ENCODE data around the gene PKN2.
A peak's percentile ranks its signal among the peaks of the same experiment; 100 is the strongest.

PKN2 gene

DNA sequence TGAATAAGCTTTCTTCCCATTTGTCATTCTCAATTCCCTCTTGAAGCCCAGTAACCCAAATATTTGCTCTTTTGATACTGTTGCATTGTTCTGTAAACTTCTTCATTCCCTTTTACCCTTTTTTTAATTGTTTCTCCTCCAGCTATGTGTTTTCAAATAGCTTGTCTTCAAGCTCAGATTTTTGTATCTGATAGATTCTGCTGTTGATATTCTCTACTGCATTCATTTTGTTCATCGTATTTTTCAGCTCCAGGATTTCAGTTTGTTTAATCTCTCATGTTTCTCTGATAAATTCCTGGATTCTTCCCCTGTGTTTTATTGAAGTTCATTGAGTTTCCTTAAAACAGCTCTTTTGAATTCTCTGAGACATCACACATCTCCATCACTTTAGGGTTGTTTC, 51.8 kb downstream of the PKN2 start:
- DNase-seq (ENCODE audit: low spot score): no peak

GRCh38 chr1:88736633-88737248, 52.7 kb downstream of the PKN2 start:
- DNase-seq (ENCODE audit: low spot score): peak; percentile 14

DNA sequence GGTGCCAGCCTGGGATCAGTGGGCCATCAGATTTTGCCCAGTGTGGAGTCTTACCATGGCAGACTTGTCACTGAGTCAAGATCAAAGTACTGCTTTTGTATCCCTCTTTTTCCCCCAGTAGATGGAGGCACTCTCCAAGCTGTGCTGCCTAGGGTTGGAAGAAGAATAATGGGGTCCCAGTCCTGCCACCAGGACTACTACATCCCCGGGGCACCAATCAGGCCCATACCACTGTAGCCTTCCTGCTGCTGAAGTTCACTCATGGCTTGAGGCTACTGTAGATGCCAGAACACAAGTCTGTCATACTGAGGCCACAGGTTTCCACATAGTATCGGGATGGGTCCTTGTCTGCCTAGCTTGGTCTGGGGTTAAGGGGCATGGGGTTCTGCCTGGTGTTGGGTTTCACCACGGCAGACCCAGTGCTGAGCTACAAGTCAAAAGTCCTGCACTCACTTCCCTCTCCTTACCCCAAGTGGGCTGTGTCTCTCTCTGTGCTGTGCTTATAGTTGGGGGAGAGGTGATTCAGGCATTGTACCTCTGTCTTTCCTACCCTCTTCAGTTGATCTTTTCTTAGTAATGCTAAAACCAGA, 53.4 kb downstream of the PKN2 start:
- DNase-seq (ENCODE audit: low spot score): no peak

DNA sequence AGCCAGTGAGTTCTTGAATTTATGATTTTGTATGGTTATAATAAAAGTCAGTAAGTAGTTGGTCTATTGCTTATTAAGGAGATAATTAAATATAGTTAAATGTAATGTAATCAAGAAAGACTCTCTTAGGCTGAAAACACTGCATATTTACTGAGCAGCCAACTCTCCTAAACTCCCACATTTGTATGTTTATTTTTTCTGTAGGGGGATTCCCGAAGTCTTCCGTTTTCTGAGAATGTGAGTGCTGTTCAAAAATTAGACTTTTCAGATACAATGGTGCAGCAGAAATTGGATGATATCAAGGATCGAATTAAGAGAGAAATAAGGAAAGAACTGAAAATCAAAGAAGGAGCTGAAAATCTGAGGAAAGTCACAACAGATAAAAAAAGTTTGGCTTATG, 56.7 kb downstream of the PKN2 start:
- DNase-seq (ENCODE audit: low spot score): no peak

DNA sequence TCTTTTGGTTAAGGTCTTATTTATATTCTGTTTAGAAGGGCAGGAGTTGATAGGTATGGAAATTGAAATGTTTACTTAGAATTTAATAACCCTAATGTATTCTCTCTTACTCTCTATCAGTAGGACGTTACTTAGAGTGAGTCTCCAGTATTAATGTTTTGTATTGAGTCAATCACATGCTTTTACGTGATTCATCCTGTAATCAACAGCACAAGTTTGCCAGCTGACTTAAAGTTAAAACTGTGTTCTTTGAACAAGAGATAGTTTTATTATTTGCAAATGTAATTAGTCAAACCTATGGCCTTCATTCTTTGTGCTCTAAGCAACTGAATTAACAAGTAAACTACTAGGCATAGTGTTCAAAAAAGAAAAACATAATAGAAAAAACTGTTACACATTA, 57.3 kb downstream of the PKN2 start:
- no peak for DNase-seq (ENCODE audit: low spot score)

DNA sequence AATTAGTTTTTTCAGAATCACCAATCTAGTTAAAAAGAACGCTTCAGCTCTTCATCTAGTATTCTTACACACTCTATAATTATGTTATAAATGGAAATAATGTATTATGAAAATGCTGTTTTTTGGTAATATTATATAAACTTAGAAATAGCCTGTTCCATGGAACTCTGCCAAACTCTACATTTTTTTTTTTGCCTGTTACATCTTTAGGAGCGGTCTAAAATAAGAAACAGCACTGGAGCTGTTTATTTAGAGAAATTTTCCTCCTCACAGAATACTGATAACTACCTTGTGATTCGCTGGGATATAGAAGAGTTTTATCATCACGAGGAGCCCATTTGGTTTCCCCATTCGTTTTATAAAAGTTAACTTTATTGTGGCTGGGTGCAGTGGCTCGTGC, 58.5 kb downstream of the PKN2 start:
- no peak for DNase-seq (ENCODE audit: low spot score)

DNA sequence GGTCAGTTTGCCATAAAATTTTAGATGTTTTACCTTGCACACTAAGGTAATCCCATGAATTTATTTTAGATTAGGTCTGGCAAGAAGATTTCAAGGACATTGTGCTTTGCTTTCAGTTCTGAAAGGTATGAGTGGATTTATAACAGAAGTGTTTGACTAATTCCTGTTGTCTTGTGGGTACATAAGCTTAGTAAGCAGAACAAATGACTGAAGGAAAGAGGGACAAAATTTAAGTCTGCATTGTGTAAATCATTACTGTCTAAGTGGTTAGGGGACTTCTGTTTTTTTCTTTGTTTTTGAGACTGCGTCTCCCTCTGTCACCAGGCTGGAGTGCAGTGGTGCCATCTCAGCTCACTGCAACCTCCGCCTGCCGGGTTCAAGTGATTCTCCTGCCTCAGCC, 60.1 kb downstream of the PKN2 start:
- no peak for DNase-seq (ENCODE audit: low spot score)

GRCh38 chr1:88746916-88747315, 62.8 kb downstream of the PKN2 start:
- no peak for DNase-seq (ENCODE audit: low spot score)

GRCh38 chr1:88751714-88752113, 67.6 kb downstream of the PKN2 start:
- no peak for DNase-seq (ENCODE audit: low spot score)

- no peak for DNase-seq (ENCODE audit: low spot score)
Observed at GRCh38 chr1:88753506-88753905, 69.4 kb downstream of the PKN2 start.

DNA sequence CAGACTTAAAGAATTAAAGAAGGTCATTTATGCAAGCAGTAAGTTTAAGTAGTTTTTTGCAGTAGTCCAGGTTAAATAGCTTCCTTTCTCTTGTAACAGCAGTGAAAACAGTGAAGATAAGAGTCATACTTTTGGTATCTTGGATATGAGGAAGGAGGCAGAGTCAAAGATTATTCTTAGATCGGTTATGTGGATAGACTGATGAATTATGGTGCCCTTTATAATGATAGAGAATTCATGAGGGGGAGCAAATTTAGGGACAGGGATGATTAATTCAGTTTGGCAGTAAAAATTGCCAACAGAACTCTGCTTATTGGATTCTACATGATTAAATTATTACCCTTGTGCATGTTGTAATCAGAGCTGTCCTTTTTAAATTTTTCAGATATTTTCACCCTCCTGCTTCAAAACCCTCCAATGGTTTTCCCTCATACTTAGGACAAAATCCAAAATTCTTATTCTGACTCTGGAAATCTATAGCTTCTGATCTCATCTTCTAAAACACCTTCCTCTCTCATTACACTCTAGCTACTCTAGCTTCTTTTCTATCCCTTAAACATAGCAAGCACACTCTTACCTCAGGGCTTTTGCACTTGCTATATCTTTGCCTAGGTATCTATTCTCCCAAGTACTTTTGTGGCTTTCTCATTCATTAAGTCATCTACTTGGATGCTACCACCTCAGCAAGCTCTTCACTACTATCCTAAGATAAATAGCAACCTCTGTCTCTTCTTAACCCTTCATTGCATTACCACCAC, 79.8 kb downstream of the PKN2 start:
- DNase-seq (ENCODE audit: low spot score): no peak

DNA sequence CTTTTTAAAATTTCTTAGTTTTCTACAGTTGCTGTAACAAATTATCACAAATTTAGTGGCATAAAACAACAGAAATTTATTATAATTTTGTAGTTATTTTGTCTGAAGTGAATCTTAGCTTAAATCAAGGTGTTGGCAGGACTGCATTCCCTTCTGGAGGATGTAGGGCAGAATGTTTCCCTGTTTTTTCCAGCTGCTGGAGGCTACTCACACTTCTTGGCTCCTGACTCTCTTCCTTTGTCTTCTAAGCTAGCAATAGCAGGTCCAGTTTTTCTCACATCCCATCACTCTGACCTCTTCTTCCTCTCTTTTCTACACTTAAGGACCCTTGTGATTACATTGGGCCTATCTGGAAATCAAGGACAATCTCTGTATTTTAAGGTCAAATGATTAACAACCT, 84.1 kb downstream of the PKN2 start:
- DNase-seq (ENCODE audit: low spot score): no peak

GRCh38 chr1:88768816-88769215, 84.7 kb downstream of the PKN2 start:
- no peak for DNase-seq (ENCODE audit: low spot score)

GRCh38 chr1:88773540-88774150, 89.6 kb downstream of the PKN2 start:
- DNase-seq (ENCODE audit: low spot score): no peak

DNA sequence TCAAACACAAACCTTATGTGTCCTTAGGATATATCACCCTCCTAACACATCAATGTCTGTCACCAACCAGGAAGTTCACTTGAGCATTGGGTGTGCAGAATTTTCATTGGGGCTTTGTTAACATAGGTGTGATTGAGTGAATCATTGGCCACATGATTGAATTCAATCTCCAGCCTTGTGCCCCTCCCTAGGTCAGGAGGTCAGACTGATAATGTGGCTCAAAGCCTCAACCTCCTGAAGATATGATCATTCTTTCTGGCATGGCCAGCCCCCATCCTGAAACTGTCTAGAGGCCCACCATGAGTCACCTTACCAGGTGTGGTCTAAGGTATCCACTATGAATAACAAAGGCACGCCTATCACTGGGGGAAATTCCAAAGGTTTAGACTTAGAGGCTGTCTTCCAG, 90.1 kb downstream of the PKN2 start:
- DNase-seq (ENCODE audit: low spot score): peak; percentile 5

DNA sequence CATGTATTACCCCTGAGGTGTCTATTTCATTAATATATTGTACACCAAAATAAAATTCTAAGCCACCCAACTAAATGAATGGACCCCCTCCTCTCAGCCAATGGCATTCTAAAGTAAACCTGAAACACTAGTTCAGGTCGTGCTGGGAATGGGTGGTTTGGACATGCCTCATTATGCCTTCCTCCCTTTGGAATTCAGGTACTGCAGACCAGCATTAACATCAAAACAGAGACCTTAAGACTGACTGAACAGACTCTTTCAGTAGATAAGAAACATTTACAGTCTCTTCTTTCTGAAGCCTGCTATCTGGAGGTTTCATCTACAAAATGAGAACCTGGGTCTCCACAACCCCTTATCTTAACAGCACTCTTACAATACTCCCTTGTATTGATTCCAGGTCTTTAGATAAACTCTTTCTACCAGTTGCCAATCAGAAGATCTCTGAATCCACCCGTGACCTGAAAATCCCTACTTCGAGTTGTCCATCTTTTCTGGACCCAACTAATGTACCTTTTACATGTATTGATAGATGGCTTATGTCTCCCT, 93.6 kb downstream of the PKN2 start:
- DNase-seq (ENCODE audit: low spot score): no peak

- no peak for DNase-seq (ENCODE audit: low spot score)
Observed at GRCh38 chr1:88779880-88780279, 95.8 kb downstream of the PKN2 start.

- DNase-seq (ENCODE audit: low spot score): no peak
Observed at GRCh38 chr1:88780485-88780884, 96.4 kb downstream of the PKN2 start.

DNA sequence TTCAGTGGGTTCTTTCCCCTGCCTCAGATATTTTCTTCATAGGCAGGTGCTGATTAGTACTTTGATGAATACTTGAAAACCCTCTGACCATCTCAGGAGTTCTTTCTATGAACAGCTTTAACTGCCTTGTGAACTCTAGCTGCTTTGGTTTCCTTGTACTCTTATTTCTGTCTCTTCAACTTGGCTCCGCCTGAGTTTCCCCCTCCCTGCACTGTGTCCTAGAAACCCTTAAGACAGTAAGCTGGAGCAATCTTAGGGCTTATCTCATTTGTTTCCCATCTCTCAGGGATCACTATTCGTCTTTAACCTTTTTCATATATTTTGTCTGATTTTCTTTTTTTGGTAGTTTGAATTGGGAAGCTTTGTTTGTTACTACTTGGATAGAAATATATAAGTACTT, 99.1 kb downstream of the PKN2 start:
- DNase-seq (ENCODE audit: low spot score): no peak

DNA sequence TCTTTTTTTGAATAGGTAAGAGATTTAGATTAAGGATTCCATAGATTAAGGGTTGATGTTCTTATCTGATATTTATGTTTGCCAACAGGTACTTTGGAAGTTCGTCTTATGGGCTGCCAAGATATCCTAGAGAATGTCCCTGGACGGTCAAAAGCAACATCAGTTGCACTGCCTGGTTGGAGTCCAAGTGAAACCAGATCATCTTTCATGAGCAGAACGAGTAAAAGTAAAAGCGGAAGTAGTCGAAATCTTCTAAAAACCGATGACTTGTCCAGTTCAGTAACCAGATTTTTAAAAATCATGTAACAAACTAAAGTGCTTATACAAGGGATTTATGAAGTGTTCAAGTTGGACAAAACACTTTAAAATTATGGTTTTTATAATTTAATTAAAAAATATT, 100.5 kb downstream of the PKN2 start:
- no peak for DNase-seq (ENCODE audit: low spot score)

GRCh38 chr1:88787023-88787903, 103.2 kb downstream of the PKN2 start:
- no peak for DNase-seq (ENCODE audit: low spot score)

GRCh38 chr1:88791192-88791591, 107.1 kb downstream of the PKN2 start:
- no peak for DNase-seq (ENCODE audit: low spot score)

All from HuH-7 (cell line).